Activated T-cell treated with anti-CD3 and anti-CD28 coated beads, Interleukin-2, amount 50 U/mL, for 24 hours (primary cell): ENCODE data around the gene CALCOCO2.

ENCODE experiments used
- DNase-seq: peaks from one replicate; pipeline ENCODE4 v3.0.0-alpha.2; 2020
- H3K27ac Mint-ChIP-seq: 2 replicates; pipeline ENCODE4 v1.8.0; 2020; ENCODE audit warnings: mild to moderate bottlenecking, mixed read lengths
- H3K27me3 Mint-ChIP-seq: 2 replicates; pipeline ENCODE4 v1.8.0; 2020; ENCODE audit warnings: mixed read lengths
- H3K36me3 Mint-ChIP-seq: 2 replicates; pipeline ENCODE4 v1.8.0; 2020; ENCODE audit warnings: low read depth, mixed read lengths
- H3K4me1 Mint-ChIP-seq: 2 replicates; pipeline ENCODE4 v1.8.0; 2020; ENCODE audit warnings: low read depth, mixed read lengths
- H3K4me3 Mint-ChIP-seq: 2 replicates; pipeline ENCODE4 v1.8.0; 2020; ENCODE audit warnings: mild to moderate bottlenecking, moderate library complexity, mixed read lengths
- H3K9me3 Mint-ChIP-seq: 2 replicates; pipeline ENCODE4 v1.8.0; 2020; ENCODE audit warnings: mixed read lengths

CALCOCO2 gene

DNA sequence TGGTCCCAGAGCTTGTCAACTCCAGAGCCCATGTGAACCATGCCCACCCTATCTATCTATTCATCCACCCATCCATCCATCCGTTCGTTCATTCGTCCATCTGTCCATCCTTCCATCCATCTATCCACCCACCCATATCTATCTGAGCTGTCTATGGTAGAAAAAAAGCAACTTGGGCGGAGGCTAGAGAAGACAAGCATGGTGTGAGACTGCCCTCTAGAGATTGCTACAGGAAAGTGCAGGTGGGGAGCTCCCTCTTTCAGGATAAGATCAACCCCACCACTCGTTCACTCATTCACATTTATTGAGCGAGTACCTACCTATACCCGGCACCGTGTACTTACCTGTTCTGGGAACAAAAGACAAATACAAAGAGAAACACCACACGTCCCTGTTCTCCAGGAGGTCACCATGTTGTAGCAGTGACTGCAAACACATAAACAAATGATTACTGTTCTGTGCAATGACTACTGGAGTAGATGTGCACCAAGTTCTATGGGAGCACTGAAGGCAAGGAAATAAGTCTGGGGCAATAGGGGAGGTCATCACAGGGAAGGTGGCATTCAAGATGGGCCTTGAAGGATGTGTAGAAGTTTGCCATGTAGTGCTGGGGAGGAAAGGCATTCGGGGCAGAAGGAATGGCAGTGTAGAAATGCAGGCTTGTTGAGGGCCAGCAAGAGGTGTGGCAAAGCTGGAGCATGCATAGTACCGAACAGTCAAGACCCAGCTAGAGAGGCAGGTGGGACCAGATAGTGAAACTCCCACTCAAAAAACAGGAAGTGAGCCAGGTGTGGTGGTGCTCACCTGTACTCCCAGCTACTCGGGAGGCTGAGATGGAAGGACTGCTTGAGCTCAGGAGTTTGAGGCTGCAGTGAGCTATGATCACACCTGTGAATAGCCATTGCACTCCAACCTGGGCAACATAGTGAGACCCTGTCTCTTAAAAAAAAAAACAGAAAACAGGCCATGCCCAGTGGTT lies 48.4 kb downstream of the CALCOCO2 start:
- Mint-ChIP-seq H3K27ac (no peak overlapping the region), H3K27me3 (peaks cover 2% of the 10 kb centered on the region), H3K9me3 (no peaks in the 10 kb centered on the region), H3K36me3 (no peaks in the 10 kb centered on the region), H3K4me3 (no peak overlapping the region), H3K4me1 (no peaks in the 10 kb centered on the region)
- DNase-seq, result peak; percentile 58

DNA sequence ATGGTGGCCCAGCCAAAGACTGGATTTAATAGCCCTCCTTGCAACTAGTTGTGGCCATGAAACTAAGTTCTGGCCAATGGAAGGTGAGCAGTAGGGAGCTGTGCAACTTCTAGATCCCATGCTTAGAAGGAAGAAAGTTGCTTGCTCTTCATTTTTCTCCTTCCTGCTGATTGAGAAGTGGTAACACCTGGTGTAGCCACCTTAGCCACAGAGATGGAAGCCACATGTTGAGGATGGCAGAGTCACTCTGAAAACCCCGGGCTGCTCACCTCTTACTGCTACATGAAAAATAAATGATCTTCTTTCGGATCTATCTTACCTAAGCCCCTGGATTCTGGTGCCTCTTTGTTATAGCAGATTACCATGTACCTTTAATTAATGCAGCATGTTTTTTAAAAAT lies 51.4 kb downstream of the CALCOCO2 start:
- Mint-ChIP-seq H3K9me3 (no peaks in the 10 kb centered on the region), H3K27ac (no peak overlapping the region), H3K36me3 (no peaks in the 10 kb centered on the region), H3K27me3 (no peaks in the 10 kb centered on the region), H3K4me3 (no peak overlapping the region), H3K4me1 (no peaks in the 10 kb centered on the region)
- no peak for DNase-seq

DNA sequence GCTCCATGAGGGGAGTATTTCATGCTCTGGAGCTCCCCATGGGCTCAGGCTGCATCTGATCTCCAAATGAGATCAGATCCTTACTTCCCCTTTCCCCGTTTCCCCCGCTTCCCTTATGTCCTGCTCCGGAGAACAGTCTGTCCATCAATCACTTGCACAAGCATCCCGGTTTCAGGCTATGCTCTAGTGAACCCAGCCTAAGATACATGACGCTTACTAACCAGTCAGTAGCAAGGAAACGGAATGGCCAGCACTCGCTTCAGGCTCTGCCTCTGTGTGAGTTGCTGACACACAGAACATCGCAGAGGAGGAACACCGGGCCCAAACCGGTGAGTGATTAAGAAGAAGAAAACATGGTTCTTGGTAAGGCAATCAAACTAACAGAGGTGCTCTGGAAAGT lies 52.3 kb downstream of the CALCOCO2 start:
- DNase-seq, result no peak
- H3K27ac Mint-ChIP-seq, result no peak overlapping the region
- H3K36me3 Mint-ChIP-seq, result no peaks in the 10 kb centered on the region
- H3K9me3 Mint-ChIP-seq, result no peaks in the 10 kb centered on the region
- H3K27me3 Mint-ChIP-seq, result no peaks in the 10 kb centered on the region
- H3K4me1 Mint-ChIP-seq, result no peaks in the 10 kb centered on the region
- H3K4me3 Mint-ChIP-seq, result no peak overlapping the region

DNA sequence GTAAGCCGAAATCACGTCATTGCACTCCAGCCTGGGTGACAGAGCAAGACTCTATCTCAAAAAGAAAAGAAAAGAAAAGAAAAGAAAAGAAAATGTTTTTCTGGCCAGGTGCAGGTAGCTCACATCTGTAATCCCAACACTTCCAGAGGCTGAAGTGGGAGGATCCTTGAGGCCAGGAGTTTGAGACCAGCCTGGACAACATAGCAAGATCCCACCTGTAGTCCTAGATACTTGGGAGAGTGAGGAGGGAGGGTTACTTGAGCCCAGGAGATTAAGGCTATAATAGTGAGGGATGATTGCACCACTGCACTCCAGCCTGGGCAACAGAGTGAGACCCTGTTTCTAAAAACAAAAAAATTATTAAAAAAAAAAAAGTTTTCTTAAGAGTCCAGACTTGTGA lies 59.3 kb downstream of the CALCOCO2 start:
- Mint-ChIP-seq H3K36me3 (peaks cover 29% of the 10 kb centered on the region), H3K9me3 (no peaks in the 10 kb centered on the region), H3K27ac (no peak overlapping the region), H3K27me3 (no peaks in the 10 kb centered on the region), H3K4me3 (no peak overlapping the region), H3K4me1 (peaks cover 32% of the 10 kb centered on the region)
- no peak for DNase-seq

DNA sequence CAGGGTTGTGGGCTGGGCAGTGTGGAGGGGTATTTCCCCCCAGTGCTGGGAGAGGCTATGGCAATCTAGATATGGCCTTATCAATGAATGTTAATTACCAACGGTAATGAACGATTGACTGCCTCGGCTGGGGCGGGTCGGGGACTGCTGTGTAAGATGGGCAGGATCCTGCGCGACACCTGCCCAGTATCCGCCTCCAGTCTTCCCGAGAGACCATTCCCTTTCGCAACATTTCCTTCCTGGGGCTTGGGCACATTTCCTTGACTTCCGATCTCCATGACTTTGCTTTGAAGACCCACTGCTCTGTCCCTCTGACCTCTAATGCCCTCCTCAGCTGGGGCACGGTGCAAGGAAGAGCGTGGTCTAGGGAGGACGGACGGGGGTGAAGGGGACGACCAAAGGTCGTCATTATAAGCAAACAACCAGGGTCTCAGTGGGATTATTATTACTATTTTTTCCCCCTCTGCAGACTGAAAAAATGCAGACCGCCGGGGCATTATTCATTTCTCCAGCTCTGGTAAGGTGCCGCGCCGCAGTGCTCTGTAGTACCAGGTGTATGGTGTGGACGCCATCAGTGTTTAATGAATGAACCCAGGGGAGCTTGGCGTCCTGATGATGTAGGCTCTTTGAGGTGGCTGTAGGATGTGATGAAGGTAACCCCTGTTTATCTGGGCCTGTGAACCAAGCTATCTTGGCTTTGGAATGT lies 62.3 kb downstream of the CALCOCO2 start:
- H3K9me3 Mint-ChIP-seq, result no peaks in the 10 kb centered on the region
- peak overlapping the region; percentile 96 for H3K27ac Mint-ChIP-seq
- peak overlapping the region; percentile 93 for H3K4me3 Mint-ChIP-seq
- H3K27me3 Mint-ChIP-seq, result no peaks in the 10 kb centered on the region
- H3K4me1 Mint-ChIP-seq, result peaks cover 49% of the 10 kb centered on the region
- H3K36me3 Mint-ChIP-seq, result peaks cover 59% of the 10 kb centered on the region
- DNase-seq, result no peak

DNA sequence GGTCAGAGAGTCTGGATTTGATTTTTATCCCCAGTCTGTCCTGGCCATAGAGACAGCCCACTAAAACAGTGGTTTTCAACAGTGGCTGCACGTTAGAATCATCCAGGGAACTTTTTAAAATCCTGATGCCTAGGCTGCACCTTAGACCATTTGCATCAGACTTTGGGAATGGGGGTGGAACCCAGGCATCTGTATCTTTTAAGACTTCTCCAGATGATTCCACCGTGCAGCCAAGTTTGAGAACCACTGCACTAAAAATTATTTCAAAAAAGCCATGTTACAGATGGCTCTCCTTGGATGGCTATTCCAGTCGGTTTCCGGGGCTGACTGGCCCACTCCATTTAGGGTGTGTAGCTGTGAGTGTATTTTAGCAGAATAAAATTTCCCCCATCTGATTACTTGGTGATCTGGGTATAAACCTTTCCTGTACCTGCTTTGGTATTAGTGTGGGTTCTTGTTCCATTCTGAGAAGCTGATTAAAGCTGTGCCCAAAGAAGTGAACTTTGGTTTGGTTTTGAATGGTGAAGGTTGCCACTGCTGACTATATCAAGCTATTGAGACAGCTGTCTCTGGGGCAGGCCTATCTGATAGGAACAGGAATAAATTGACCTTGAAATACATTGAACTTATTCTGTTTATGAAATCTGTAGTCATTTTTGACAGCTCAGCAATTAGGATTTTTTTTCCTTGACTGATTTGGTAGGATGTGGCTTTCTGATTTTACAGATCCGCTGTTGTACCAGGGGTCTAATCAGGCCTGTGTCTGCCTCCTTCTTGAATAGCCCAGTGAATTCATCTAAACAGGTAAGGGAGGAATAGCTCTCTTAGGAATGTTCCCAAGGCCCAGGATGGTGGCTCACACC lies 63.0 kb downstream of the CALCOCO2 start:
- peaks cover 65% of the 10 kb centered on the region for H3K36me3 Mint-ChIP-seq
- H3K27me3 Mint-ChIP-seq, result no peaks in the 10 kb centered on the region
- no peaks in the 10 kb centered on the region for H3K9me3 Mint-ChIP-seq
- no peak for DNase-seq
- peak overlapping the region; percentile 93 for H3K4me3 Mint-ChIP-seq
- peaks cover 52% of the 10 kb centered on the region for H3K4me1 Mint-ChIP-seq
- H3K27ac Mint-ChIP-seq, result peak overlapping the region; percentile 96

DNA sequence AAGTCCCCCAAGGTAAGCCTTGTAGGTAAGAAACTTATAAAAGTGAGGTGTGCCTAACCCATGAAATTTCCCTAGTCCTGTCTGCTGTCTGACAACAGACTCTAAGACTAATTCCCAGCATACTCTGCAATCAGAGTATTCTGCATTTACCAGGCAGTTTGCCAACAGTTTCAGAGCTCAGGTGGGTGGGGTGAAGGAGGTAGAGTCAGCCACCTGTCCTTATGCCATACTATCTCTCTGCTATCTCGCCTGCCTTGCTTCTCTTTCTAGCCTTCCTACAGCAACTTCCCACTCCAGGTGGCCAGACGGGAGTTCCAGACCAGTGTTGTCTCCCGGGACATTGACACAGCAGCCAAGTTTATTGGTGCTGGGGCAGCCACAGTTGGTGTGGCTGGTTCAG lies 64.1 kb downstream of the CALCOCO2 start:
- no peaks in the 10 kb centered on the region for H3K9me3 Mint-ChIP-seq
- H3K27ac Mint-ChIP-seq, result peak overlapping the region; percentile 76
- peaks cover 52% of the 10 kb centered on the region for H3K4me1 Mint-ChIP-seq
- no peaks in the 10 kb centered on the region for H3K27me3 Mint-ChIP-seq
- H3K4me3 Mint-ChIP-seq, result no peak overlapping the region
- DNase-seq, result no peak
- H3K36me3 Mint-ChIP-seq, result peaks cover 70% of the 10 kb centered on the region

DNA sequence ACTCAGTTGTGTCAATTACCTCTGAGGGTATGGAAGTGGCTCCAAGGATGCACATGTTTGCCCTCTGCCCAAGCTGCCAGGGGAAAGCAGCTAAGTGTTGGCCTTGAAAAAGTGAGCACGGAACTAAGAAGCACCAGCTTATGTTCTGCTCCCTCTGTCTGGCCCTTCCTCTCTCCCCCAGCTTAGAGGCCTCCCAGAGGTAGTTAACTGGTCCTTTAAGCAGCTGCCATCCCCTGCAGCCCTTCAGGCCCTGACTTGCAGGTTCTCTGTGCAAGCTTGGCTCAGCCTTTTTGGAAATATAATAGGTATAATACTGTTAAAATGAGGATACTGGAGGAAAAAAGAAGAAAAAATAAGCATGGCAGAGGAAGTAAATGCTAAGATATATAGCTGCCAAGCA lies 70.4 kb downstream of the CALCOCO2 start:
- no peak for DNase-seq
- H3K27me3 Mint-ChIP-seq, result no peaks in the 10 kb centered on the region
- no peak overlapping the region for H3K4me3 Mint-ChIP-seq
- H3K36me3 Mint-ChIP-seq, result peaks cover 29% of the 10 kb centered on the region
- peaks cover 13% of the 10 kb centered on the region for H3K4me1 Mint-ChIP-seq
- no peaks in the 10 kb centered on the region for H3K9me3 Mint-ChIP-seq
- no peak overlapping the region for H3K27ac Mint-ChIP-seq

DNA sequence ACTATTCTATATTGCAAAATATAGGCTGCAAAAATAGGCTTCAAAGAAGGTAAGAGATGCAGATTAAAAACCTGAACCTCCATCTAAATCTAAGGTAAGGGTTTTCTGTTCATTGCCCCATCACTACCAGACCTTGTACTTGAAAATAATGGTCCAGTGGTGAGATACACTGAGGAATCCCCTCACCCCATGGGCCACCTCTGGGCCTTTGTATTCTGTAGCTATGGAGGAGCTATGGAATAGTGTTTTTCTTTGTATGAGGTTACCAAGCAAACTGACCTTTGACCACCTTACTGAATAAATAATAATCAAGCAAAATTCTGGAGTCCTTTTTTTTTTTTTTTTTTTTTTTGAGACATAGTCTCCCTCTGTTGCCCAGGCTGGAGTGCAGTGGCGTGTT lies 72.6 kb downstream of the CALCOCO2 start:
- no peak overlapping the region for H3K4me3 Mint-ChIP-seq
- DNase-seq, result no peak
- H3K9me3 Mint-ChIP-seq, result no peaks in the 10 kb centered on the region
- no peak overlapping the region for H3K27ac Mint-ChIP-seq
- peaks cover 11% of the 10 kb centered on the region for H3K4me1 Mint-ChIP-seq
- peaks cover 14% of the 10 kb centered on the region for H3K36me3 Mint-ChIP-seq
- H3K27me3 Mint-ChIP-seq, result no peaks in the 10 kb centered on the region

DNA sequence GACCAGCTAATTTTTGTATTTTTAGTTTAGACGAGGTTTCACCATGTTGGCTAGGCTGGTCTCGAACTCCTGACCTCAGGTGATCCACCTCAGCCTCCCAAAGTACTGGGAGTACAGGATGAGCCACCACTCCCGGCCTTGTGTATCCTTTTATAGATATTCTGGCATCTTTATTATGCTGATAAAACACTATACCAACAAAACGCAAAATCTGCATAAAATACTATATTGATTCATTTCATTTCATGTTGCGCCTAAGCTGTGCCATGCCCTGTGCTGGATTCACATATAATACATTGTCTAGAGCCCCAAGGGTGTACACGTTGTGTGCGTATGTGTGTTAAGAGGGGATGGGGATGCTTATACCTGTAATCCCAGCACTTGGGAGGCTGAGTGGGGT lies 73.6 kb downstream of the CALCOCO2 start:
- Mint-ChIP-seq H3K36me3 (peaks cover 12% of the 10 kb centered on the region), H3K27me3 (no peaks in the 10 kb centered on the region), H3K9me3 (no peaks in the 10 kb centered on the region), H3K4me3 (no peak overlapping the region), H3K27ac (no peak overlapping the region), H3K4me1 (peaks cover 12% of the 10 kb centered on the region)
- DNase-seq, result no peak

DNA sequence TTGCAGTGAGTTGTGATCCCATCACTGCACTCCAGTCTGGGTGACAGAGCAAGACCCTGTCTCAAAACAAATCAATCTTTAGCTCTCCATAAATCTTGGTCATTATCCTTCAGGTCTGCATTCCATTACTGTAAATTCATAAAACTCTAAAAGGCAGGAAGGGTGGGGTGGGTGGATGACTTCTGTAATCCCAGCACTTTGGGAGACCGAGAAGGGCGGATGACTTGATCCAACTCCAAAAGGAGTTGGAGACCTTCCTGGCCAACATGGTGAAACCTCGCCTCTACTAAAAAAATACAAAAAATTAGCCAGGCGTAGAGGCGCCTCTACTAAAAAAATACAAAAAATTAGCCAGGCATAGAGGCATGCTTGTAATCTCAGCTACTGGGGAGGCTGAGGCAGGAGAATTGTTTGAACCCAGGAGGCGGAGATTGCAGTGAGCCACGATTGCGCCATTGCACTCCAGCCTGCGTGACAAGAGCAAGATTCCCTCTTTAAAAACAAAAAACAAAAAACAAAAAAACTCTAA lies 75.2 kb downstream of the CALCOCO2 start:
- Mint-ChIP-seq H3K36me3 (peaks cover 25% of the 10 kb centered on the region), H3K27me3 (no peaks in the 10 kb centered on the region), H3K4me3 (no peak overlapping the region), H3K4me1 (peaks cover 28% of the 10 kb centered on the region), H3K27ac (no peak overlapping the region), H3K9me3 (no peaks in the 10 kb centered on the region)
- DNase-seq, result no peak

DNA sequence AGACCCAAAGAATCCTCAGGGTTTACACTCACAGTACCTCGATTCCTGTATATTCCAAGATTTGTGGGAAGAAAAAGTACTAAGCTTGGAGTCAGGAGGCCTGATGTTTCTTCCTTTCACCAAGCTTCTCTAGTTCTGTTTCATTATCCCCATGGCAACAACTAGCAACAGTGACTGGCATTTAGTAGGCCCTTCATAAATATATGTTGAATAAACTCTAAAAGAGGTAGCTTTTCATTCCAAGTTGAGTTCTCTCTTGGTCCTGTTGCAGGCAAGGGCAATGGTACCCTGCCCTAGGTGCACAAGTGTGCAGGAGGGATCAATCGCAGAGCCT lies 76.8 kb downstream of the CALCOCO2 start:
- Mint-ChIP-seq H3K27ac (peak overlapping the region; percentile 95), H3K9me3 (no peaks in the 10 kb centered on the region), H3K36me3 (peaks cover 42% of the 10 kb centered on the region), H3K27me3 (no peaks in the 10 kb centered on the region), H3K4me3 (peak overlapping the region; percentile 91), H3K4me1 (peaks cover 44% of the 10 kb centered on the region)
- DNase-seq, result no peak

DNA sequence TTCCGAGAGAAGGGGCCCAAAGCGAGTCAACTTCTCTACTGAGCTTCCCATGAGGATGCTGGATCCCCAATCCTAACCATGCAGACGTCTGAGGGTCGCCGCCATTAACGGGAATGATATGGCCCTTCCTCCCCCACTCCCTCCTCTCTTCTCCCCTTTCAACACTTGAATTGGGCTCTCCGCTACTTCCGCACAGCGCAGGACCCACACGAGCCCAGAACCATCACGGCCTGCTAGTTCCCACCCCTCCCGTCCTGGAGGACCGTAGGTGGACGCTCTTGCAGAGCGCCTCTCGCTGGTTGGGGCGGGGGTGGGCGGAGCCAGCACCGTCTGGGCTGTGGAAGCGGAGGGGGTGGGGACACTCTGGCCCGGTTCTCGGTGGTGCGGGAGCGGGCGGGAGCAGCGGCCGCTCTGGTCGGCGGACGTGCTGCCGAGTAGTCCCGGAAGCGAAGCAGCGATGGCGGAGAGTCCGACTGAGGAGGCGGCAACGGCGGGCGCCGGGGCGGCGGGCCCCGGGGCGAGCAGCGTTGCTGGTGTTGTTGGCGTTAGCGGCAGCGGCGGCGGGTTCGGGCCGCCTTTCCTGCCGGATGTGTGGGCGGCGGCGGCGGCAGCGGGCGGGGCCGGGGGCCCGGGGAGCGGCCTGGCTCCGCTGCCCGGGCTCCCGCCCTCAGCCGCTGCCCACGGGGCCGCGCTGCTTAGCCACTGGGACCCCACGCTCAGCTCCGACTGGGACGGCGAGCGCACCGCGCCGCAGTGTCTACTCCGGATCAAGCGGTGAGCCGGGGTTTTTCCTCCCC lies 77.4 kb downstream of the CALCOCO2 start, which contains the start of gene UBE2Z:
UBE2Z (plus strand) TSS at position 361 of the 797 bp plus-strand sequence; CDS start at position 458, 97 bp downstream.
- Mint-ChIP-seq H3K36me3 (peaks cover 47% of the 10 kb centered on the region), H3K4me3 (peak within 1 kb of the TSS; percentile 91), H3K27ac (peak within 1 kb of the TSS; percentile 95), H3K9me3 (no peaks in the 10 kb centered on the region), H3K4me1 (peaks cover 50% of the 10 kb centered on the region), H3K27me3 (no peaks in the 10 kb centered on the region)
- peak; percentile 93 for DNase-seq
